ENCODE measurements around the gene SEMA4G. TPM values are rescaled to one million over a fixed set of nuclear protein-coding genes. Genes with fewer than 3 reads are reported as not detected.

SEMA4G gene
- total and polyA plus RNA-seq, 2 of the 8 experiments (the other 6 are each of a cell fraction or from before 2014, with no cell fraction given): 7.1 to 18.2 TPM

- Histone ChIP-seq H3K23me2 (ENCODE audit: low read depth, low read length) (peaks cover 11% of the 10 kb centered on the region; the same call in 1 of the 2 replicates), H3K79me1 (ENCODE audit: low read depth, low read length) (no peaks in the 10 kb centered on the region), H2BK15ac (ENCODE audit: low read length) (no peak overlapping the region), H3K14ac (ENCODE audit: insufficient read length) (no peak overlapping the region), H3K9me3 (ENCODE audit: insufficient read depth in 2 of 2, low read depth in 1 of 2, low read length in 1 of 2) (no peaks in the 10 kb centered on the region), H3K27ac (ENCODE audit: low read depth, low read length) (no peak overlapping the region), H3K79me2 (ENCODE audit: control insufficient read depth in 1 of 2, insufficient read depth in 2 of 2, low read length in 2 of 2) (no peaks in the 10 kb centered on the region), H3K23ac (ENCODE audit: insufficient read length) (no peak overlapping the region), H4K5ac (ENCODE audit: insufficient read length, low read depth, low read length) (no peak overlapping the region), H3K4me2 (ENCODE audit: insufficient read depth in 1 of 2, low read depth in 2 of 2, low read length in 2 of 2) (no peak overlapping the region), H3K36me3 (ENCODE audit: control insufficient read depth in 2 of 4, insufficient read depth in 4 of 4, low read length in 3 of 4) (no peaks in the 10 kb centered on the region), H2BK12ac (ENCODE audit: low read depth, low read length) (no peak overlapping the region), H3K4ac (replicated peaks; ENCODE audit: insufficient read length, low read depth, low read length) (no peak overlapping the region), H3K27me3 (replicated peaks in 1 of 4; ENCODE audit: control insufficient read depth in 3 of 4, extremely low read depth in 1 of 4, insufficient read depth in 3 of 4, low read length in 3 of 4) (peaks cover 14 to 42% (median 32%) of the 10 kb centered on the region in 4 experiments), H4K20me1 (replicated peaks in 1 of 2; ENCODE audit: control insufficient read depth in 1 of 2, insufficient read depth in 2 of 2, low read length in 2 of 2) (peaks cover 0 to 1% of the 10 kb centered on the region in 2 experiments), H2BK20ac (ENCODE audit: low read length) (no peak overlapping the region), H4K91ac (replicated peaks; ENCODE audit: insufficient read length, low read length) (no peak overlapping the region), H4K8ac (ENCODE audit: extremely low read depth, insufficient read depth, low read length) (no peak overlapping the region), H3K9ac (replicated peaks in 1 of 4; ENCODE audit: extremely low read depth in 1 of 4, low read depth in 3 of 4, low read length in 3 of 4) (no peak overlapping the region), H3K4me1 (replicated peaks in 1 of 4; ENCODE audit: control insufficient read depth in 3 of 4, insufficient read depth in 4 of 4, low read length in 3 of 4) (peaks cover 0 to 14% (median 8%) of the 10 kb centered on the region in 4 experiments; a peak in 5 of 7 replicates), H3K4me3 (ENCODE audit: extremely low read depth in 1 of 4, insufficient read depth in 2 of 4, low read depth in 3 of 4, low read length in 4 of 4) (no peak overlapping the region), H3K18ac (ENCODE audit: extremely low read depth, low read length) (no peak overlapping the region), H2AK5ac (ENCODE audit: low read depth, low read length) (no peak overlapping the region), H2AFZ (ENCODE audit: low read length) (no peak overlapping the region), H2BK5ac (ENCODE audit: low read depth, low read length) (no peak overlapping the region), H2BK120ac (replicated peaks; ENCODE audit: low read depth, low read length) (no peak overlapping the region), H3K56ac (replicated peaks; ENCODE audit: insufficient read length, low read depth, low read length) (no peak overlapping the region)
- POLR2A ChIA-PET (ENCODE audit: partially characterized antibody): interaction anchor here (1.8 to 6.5 kb wide), 5 partner anchors 10 to 34 kb away, joined by 5 to 81 read pairs (median 8); partner anchors contain the start of genes LZTS2, MRPL43 and TWNK
- CTCF ChIA-PET (ENCODE audit: partially characterized antibody): interaction anchor here (0.9 to 7.2 kb wide), 18 partner anchors 11 to 273 kb away, joined by 3 to 464 read pairs (median 8); partner anchors contain the start of genes KAZALD1, LZTS2, MRPL43 and PDZD7
- FAIRE-seq (no peak), DNase-seq (ENCODE audit: low read depth in 1 of 2, low spot score in 2 of 2) (no peak)
- 63% methylated on average over 5 of the region's 5 CpGs; no CpG with 5 or more reads in 1 of the 2 experiments for WGBS, 2 experiments (ENCODE audit: extremely low coverage in 1 of 2, insufficient coverage in 1 of 2, insufficient read length in 1 of 2, insufficient replicate concordance in 2 of 2, low coverage in 1 of 2, low lambda C conversion rate in 2 of 2, missing lambda C conversion rate in 1 of 2)
- TF ChIP-seq RBBP5 (IDR thresholded peaks at IDR 0.05; ENCODE audit: borderline replicate concordance, low read depth, low read length) (no peak), ZNF274 (IDR thresholded peaks at IDR 0.05; ENCODE audit: borderline replicate concordance, extremely low read depth, low read length) (no peak), POLR2AphosphoS5 (IDR thresholded peaks at IDR 0.05; ENCODE audit: low read depth, low read length) (no peak), CBX8 (IDR thresholded peaks at IDR 0.05; ENCODE audit: borderline replicate concordance, low read depth, low read length) (no peak), TCF12 (IDR thresholded peaks at IDR 0.05; ENCODE audit: low read depth, low read length) (no peak)
These were observed 47.5 kb downstream of the SEMA4G start for GRCh38 chr10:101016814-101017213.

Data from H1 (cell line).